ENCODE data around the gene TWIST2.

The TWIST2 gene

GRCh38 chr2:238902285-238902684, 54.4 kb downstream of the TWIST2 start:
- in situ Hi-C loops (cut with HindIII; ENCODE audit: low sequenced_read_pairs) = no loop called here

- in situ Hi-C loops (cut with HindIII; ENCODE audit: low sequenced_read_pairs) = no loop called here
These were observed 55.3 kb downstream of the TWIST2 start for GRCh38 chr2:238903141-238903540.

- in situ Hi-C loops (cut with HindIII; ENCODE audit: low sequenced_read_pairs) = no loop called here
These were observed 56.3 kb downstream of the TWIST2 start for GRCh38 chr2:238904177-238904576.

GRCh38 chr2:238904716-238905115, 56.8 kb downstream of the TWIST2 start:
- in situ Hi-C loops (cut with HindIII; ENCODE audit: low sequenced_read_pairs) = no loop called here

GRCh38 chr2:238905224-238905623, 57.3 kb downstream of the TWIST2 start:
- in situ Hi-C loops (cut with HindIII; ENCODE audit: low sequenced_read_pairs) = no loop called here

- in situ Hi-C loops (cut with HindIII; ENCODE audit: low sequenced_read_pairs) = no loop called here
These were observed 57.8 kb downstream of the TWIST2 start for GRCh38 chr2:238905644-238906043.

GRCh38 chr2:238906254-238906935, 58.5 kb downstream of the TWIST2 start:
- in situ Hi-C loops (cut with HindIII; ENCODE audit: low sequenced_read_pairs) = no loop called here

- in situ Hi-C loops (cut with HindIII; ENCODE audit: low sequenced_read_pairs) = no loop called here
These were observed 59.2 kb downstream of the TWIST2 start for GRCh38 chr2:238906936-238907716.

- in situ Hi-C loops (cut with HindIII; ENCODE audit: low sequenced_read_pairs) = no loop called here
These were observed 59.9 kb downstream of the TWIST2 start for GRCh38 chr2:238907717-238908173.

GRCh38 chr2:238908960-238909951, 61.4 kb downstream of the TWIST2 start:
- in situ Hi-C loops (cut with HindIII; ENCODE audit: low sequenced_read_pairs) = no loop called here

GRCh38 chr2:238910751-238911351, 63.0 kb downstream of the TWIST2 start:
- in situ Hi-C loops (cut with HindIII; ENCODE audit: low sequenced_read_pairs) = no loop called here

GRCh38 chr2:238911376-238912227, 63.7 kb downstream of the TWIST2 start:
- in situ Hi-C loops (cut with HindIII; ENCODE audit: low sequenced_read_pairs) = no loop called here

GRCh38 chr2:238912228-238912915, 64.5 kb downstream of the TWIST2 start:
- in situ Hi-C loops (cut with HindIII; ENCODE audit: low sequenced_read_pairs) = no loop called here

- in situ Hi-C loops (cut with HindIII; ENCODE audit: low sequenced_read_pairs) = no loop called here
These were observed 65.3 kb downstream of the TWIST2 start for GRCh38 chr2:238912916-238913875.

- in situ Hi-C loops (cut with HindIII; ENCODE audit: low sequenced_read_pairs) = no loop called here
These were observed 66.2 kb downstream of the TWIST2 start for GRCh38 chr2:238913931-238914647.

- in situ Hi-C loops (cut with HindIII; ENCODE audit: low sequenced_read_pairs) = no loop called here
These were observed 66.7 kb downstream of the TWIST2 start for GRCh38 chr2:238914648-238915015.

GRCh38 chr2:238915196-238915595, 67.3 kb downstream of the TWIST2 start:
- in situ Hi-C loops (cut with HindIII; ENCODE audit: low sequenced_read_pairs) = no loop called here

All from DLD1 (cell line).